Non-pigmented ciliary epithelial cell (primary cell): ENCODE results near the gene YY1AP1.
A peak's percentile ranks its signal among the peaks of the same experiment; 100 is the strongest.
"Not testable (repeated sequence)": the region's sequence is repeated elsewhere in the genome, so short reads cannot be mapped to it uniquely, and the experiment has no call there.

Experiments used
- DNase-seq: peaks from one replicate; pipeline ENCODE4 v3.0.0-alpha.2; 2010; ENCODE audit warnings: low read depth

YY1AP1 gene

DNA sequence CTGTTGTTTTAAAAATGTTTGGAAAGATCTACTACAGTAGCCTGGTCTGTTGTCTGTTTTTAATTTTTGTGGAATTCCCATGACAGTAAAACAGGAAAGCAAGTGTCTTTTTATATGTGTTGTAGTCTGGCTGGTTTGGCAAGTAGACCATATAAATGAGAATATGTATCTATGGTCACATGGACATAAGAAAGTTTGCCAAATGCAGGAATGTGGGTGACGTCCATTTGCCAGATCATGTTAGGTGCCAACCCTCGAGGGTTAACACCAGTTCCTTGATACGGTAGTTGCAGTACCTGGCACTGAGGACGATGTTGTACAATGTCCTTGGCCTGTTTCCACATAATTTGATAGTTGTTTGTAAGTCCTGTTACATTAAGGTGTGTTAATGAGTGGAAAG, 6.5 kb upstream of the YY1AP1 start:
- no peak for DNase-seq

- DNase-seq, result no peak
Measured at GRCh38 chr1:155694167-155694566, 5.6 kb upstream of the YY1AP1 start.

GRCh38 chr1:155691992-155692528, 3.5 kb upstream of the YY1AP1 start:
- no peak for DNase-seq

DNA sequence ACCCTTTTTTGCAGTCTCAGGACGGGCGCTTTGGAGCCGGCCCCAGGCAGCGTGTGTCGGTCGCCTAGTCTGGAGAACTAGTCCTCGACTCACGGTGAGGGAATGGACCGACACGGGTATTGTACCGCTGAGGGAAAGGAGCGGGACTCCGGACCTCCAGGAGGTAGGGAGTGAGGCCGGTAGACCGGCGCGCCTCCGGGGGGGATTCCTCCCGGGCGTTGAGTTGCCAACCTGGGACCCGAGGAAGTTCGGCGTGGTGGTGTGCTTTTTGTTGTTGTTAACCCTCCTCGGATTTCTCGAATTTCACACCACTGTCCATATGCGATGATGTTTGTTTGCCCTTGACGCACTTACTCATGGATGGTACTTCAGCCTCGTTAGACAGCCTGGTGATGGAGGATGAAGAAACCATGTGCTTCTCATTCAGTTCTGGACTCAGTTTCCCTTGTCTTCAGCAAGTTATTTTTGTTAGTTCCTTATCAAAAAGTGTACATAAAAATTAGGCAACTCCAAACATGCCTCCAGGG, 570 bp upstream of the YY1AP1 start, which contains the start of gene DAP3:
TSS of gene DAP3 (plus strand) at position 11 of the 527 bp plus-strand sequence. CDS start 20,689 bp downstream, outside the sequence.
- DNase-seq, result peak; percentile 14

GRCh38 chr1:155687705-155688323, 760 bp downstream of the YY1AP1 start:
- not testable (repeated sequence) for DNase-seq

- DNase-seq, result no peak
Measured at GRCh38 chr1:155681776-155682175, 6.8 kb downstream of the YY1AP1 start.

DNA sequence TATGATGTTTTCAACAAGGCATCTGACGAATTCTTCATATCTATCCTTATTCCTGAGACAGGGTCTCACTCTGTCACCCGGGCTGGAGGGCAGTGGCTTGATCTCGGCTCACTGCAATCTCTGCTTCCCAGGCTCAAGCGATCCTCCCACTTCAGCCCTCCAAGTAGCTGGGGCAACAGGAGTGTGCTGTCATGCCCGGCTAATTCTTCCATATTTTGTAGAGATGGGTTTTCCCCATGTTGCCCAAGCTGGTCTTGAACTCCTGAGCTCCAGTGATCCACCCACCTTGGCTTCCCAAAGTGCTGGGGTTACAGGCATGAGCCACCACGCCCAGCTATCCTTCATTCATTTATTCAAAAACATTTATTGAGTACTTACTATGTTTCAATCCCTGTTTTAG, 8.0 kb downstream of the YY1AP1 start:
- no peak for DNase-seq

DNA sequence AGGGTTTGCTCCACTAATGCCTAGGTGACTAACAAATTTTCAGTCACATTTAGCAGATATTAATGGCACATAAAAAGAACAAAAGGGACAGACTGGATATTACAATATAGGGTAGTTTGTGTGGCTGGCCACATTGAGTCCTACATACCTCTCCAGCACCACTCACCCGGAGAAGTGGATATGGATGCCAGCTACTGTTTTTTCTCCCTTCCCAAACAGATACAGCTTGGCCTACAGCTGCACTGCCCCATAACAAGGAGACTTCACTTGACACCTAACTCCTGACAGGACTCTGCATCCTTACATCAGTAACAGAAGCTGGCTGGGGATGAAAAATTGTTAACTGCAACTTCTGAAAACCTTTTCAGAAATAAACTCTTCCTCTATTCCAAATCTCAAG, 9.6 kb downstream of the YY1AP1 start:
- DNase-seq, result not testable (repeated sequence)

DNA sequence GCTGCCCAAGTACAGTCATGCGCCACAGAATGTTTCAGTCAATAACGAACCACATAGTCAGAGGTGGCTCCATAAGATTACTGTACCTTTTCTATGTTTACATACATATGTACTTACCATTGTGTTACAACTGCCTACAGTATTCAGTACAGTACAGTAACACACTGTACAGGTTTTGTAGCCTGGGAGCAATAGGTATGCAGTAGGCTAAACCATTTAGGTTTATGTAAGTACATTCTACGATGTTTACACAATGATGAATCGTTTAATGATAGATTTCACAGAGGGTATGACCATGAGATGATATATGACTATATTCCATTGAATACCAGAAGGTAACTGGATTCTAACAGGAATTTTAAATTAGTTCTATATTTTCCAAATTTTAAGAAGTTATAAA, 10.5 kb downstream of the YY1AP1 start:
- DNase-seq, result no peak

DNA sequence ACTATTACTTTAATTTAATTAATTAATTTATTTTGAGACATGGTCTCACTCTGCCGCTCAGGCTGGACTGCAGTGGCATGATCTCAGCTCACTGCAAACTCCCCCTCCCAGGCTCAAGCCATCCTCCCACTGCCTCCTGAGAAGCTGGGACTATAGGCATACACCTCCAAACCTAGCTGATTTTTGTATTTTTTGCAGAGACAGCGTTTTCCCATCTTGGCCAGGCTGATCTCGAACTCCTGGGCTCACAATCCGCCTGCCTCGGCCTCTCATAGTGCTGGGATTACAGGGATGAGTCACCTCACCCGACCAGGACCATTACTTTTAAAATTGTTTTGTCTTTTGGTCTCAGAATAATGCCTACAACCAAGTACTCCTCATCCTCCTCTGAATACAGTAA, 15.6 kb downstream of the YY1AP1 start:
- no peak for DNase-seq

GRCh38 chr1:155671750-155672149, 16.8 kb downstream of the YY1AP1 start:
- DNase-seq, result no peak

- no peak for DNase-seq
Measured at GRCh38 chr1:155669233-155670162, 19.1 kb downstream of the YY1AP1 start.

GRCh38 chr1:155661239-155661638, 27.3 kb downstream of the YY1AP1 start:
- DNase-seq, result not testable (repeated sequence)

- no peak for DNase-seq
Measured at GRCh38 chr1:155657463-155657862, 31.1 kb downstream of the YY1AP1 start.

- no peak for DNase-seq
Measured at GRCh38 chr1:155652951-155653350, 35.6 kb downstream of the YY1AP1 start.

DNA sequence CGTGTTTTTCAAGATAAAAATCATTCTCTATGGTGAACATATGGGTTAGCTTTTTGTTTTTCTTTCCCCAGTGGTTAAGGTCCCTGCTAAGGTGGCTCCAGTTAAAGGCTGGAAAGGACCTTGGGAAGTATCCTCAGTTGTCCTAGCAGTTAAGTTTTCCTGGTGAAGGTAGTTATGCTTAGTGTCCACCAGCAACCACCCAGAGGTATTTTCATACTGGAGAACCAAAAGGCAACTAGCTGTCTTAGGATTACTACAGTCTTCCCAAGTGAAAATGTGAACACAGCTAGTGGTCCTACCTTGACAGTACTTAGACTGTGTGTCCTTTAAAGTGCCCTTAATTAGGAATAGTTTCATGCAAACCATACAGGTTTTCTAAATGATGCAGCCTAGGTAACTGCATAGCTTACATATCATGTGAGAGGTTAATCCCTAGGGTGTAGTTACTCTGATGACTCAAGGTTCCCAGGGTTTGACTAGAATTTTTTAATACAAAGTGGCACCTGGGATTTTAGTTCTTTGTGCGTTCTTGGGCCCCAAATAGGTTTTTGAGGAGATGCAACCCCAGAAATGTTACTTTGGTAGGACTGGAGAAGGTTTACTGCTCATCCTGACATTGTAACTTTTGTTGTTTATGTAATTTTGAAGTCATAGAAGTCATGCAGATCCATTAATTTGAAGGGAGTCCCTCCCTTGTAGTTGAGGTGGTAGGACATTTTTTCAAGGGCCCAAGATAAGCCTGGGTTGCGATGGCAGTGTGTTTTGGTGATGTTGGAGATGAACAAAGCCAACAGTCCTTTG, 36.5 kb downstream of the YY1AP1 start:
- DNase-seq, result no peak

DNA sequence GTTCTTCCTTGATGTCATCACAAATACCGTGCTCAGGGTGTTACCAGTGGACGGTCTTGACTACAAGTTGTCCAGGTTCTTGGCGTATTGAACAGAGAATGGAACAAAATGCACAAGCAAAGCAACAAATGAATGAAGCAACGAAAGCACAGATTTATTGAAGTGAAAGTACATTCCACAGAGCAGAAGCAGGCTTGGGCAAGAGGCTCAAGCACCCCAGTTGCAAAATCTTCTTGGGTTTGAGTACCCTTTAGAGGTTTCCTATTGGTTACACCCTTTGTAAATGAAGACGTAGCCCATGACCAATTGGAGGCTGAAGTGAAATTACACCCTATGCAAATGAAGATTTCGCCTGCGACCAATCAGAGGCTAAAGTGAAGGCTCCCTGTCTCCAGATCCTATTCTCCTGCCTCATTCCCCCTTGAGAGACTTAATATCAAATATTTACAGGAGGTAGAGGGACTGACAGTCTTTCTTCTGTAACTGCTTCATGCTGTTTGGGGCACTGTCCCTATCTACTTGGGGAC, 38.3 kb downstream of the YY1AP1 start:
- no peak for DNase-seq

DNA sequence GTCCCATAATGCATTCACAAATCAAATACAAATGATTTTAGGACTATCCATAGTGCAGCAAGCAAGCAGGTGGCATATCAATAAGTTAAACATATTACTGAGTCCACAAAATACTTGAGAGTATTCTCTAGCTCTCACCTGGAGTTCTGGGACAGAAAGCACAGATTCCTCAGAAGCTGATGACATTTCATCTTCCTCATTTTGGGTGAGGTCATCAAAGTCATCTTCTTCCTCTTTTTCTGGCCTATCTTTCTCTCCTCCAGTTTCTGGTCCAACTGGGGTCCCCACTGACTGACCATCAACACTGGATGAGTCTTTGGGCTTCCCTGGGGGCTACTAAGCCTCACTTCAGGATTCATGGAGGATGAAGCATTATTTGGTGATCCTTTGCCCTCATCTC, 38.9 kb downstream of the YY1AP1 start:
- no peak for DNase-seq

DNA sequence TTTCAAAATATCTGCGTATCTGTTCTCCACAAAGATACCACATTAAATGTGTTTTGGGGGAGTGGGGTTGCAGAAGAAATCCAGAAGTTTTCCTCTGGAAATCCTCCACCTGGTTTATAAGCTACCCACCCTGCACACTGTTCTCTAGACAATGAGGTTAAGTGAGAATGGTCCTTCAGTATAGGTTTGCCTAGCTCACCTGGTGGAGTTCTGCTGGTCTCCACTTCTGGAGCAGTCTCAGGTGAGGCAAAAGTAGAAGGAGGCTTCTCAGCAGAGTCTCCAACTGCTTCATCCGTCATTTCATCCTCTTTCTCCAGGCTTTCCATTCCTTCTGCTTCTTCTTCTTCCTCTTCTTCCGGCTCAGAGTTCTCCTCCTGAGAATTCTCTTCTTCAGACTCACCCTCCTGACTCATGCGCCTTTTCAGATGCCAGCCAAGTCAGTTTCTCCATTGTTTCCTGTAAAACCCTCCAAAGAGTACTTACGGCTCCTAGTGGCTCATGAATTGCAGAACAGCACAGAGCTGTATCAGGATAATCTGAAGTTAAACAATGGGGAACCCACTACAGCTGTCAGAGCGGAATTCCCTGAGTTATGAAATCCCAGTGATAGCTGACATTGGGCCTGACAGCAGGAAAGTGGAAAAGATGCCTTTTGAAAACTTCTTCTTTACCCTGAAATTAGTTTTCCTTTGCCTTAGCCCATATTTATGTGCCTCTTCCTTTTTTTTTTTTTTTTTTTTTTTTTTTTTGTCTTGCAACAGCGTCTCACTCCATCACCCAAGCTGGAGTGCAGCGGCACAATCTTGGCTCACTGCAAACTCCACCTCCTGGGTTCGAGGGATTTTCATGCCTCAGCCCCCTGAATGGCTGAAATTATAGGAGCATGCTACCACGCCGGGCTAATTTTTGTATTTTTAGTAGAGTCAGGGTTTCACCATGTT, 40.1 kb downstream of the YY1AP1 start:
- DNase-seq, result peak; percentile 77

GRCh38 chr1:155646307-155646706, 42.3 kb downstream of the YY1AP1 start:
- DNase-seq, result no peak

- DNase-seq, result no peak
Measured at GRCh38 chr1:155645648-155646047, 42.9 kb downstream of the YY1AP1 start.
